Natural killer cell (primary cell): ENCODE results near the gene ZSCAN21. TPM values are rescaled to one million over a fixed set of nuclear protein-coding genes. Genes with fewer than 3 reads are reported as not detected.

Source experiments
- ATAC-seq, 3 donors: fragments of 150-1000 bp in 2 of 3; fragments of 200-7000 bp in 1 of 3; cut with Tn5 transposase; 1 replicate in 1 of 3; 2 replicates in 2 of 3; pipeline ENCODE4 v1.10.0; 2021; ENCODE audit warnings: mild to moderate bottlenecking in 2 of 3, moderate library complexity in 2 of 3
- DNase-seq, 2 donors: peaks; one replicate each; pipeline versions ENCODE4 v3.0.0 to v3.0.0-alpha.2; 2013 to 2021; ENCODE audit warnings: mixed read lengths in 1 of 2
- H3K27ac ChIP-seq: one replicate; pipeline ENCODE4 v1.5.1; 2013; ENCODE audit warnings: mild to moderate bottlenecking, low read length
- H3K27me3 ChIP-seq: one replicate; pipeline ENCODE4 v1.6.1; 2013; ENCODE audit warnings: low read length; ENCODE audit not compliant: control insufficient read depth, insufficient read depth
- H3K36me3 ChIP-seq: one replicate; pipeline ENCODE4 v1.6.1; 2013; ENCODE audit warnings: low read length; ENCODE audit not compliant: control insufficient read depth, insufficient read depth
- H3K4me1 ChIP-seq: one replicate; pipeline ENCODE4 v1.6.1; 2013; ENCODE audit warnings: low read length; ENCODE audit not compliant: control insufficient read depth, insufficient read depth
- H3K4me3 ChIP-seq: one replicate; pipeline ENCODE4 v1.5.1; 2013; ENCODE audit warnings: low read length
- H3K9me3 ChIP-seq: one replicate; pipeline ENCODE4 v1.6.1; 2013; ENCODE audit warnings: low read length; ENCODE audit not compliant: control insufficient read depth, insufficient read depth
- H3K27ac Mint-ChIP-seq, 2 donors: one replicate each; pipeline ENCODE4 v1.8.0; 2022; ENCODE audit warnings: mild to moderate bottlenecking in 2 of 2, mixed read lengths in 2 of 2, moderate library complexity in 1 of 2
- H3K27me3 Mint-ChIP-seq, 2 donors: one replicate each; pipeline ENCODE4 v1.8.0; 2022; ENCODE audit warnings: low read depth in 2 of 2, mixed read lengths in 2 of 2
- H3K36me3 Mint-ChIP-seq: one replicate; pipeline ENCODE4 v1.8.0; 2022; ENCODE audit warnings: mixed read lengths
- H3K4me1 Mint-ChIP-seq, 2 donors: one replicate each; pipeline ENCODE4 v1.8.0; 2022; ENCODE audit warnings: mixed read lengths in 2 of 2
- H3K4me3 Mint-ChIP-seq: one replicate; pipeline ENCODE4 v1.8.0; 2022; ENCODE audit warnings: mild to moderate bottlenecking, moderate library complexity, mixed read lengths
- H3K9me3 Mint-ChIP-seq, 2 donors: one replicate each; pipeline ENCODE4 v1.8.0; 2022; ENCODE audit warnings: mixed read lengths in 2 of 2
- CTCF ChIP-seq: fragments of 200-600 bp; IDR thresholded peaks from one replicate; pipeline ENCODE4 v1.8.0; 2022; ENCODE audit warnings: antibody characterized with exemption
- WGBS: methylation state at CpG from one replicate; pipeline ENCODE4 v1.1.7; 2013; ENCODE audit warnings: missing lambda C conversion rate; ENCODE audit not compliant: insufficient coverage; 5-methylcytosine and 5-hydroxymethylcytosine counted together
- intact Hi-C: fragments of 100-400 bp; cut with micrococcal nuclease; formaldehyde crosslinking; loops from one replicate; pipeline ENCODE4 v1.14.2; 2022
- total RNA-seq, 4 donors: library from RNA; stranded (reverse); fragments of 120-200 nt in 1 of 4; gene quantifications; one replicate each; pipeline versions ENCODE4 v1.2.3 to v1.2.4, GENCODE V29; 2013 to 2022

The ZSCAN21 gene
- total RNA-seq, 3 donors from 2014 or later (not counting 1 experiment from before 2014, with no cell fraction given) = 6.2 to 8.9 (median 7.2) TPM

GRCh38 chr7:100061518-100062193 lies 12.1 kb downstream of the ZSCAN21 start:
- Histone ChIP-seq H3K27ac (no peak overlapping the region), H3K9me3 (no peaks in the 10 kb centered on the region), H3K27me3 (no peaks in the 10 kb centered on the region), H3K4me3 (no peak overlapping the region), H3K4me1 (no peaks in the 10 kb centered on the region), H3K36me3 (peaks cover 47% of the 10 kb centered on the region)
- intact Hi-C loops = no loop called here
- WGBS = 99% methylated on average over 10 of the region's 11 CpGs
- no peak overlapping the region for H3K4me3 Mint-ChIP-seq
- TF ChIP-seq CTCF = no peak
- DNase-seq (no peak), ATAC-seq (no peak)
- no peaks in the 10 kb centered on the region for H3K4me1 Mint-ChIP-seq
- no peaks in the 10 kb centered on the region for H3K36me3 Mint-ChIP-seq
- peak overlapping the region in 1 of 2 donors; percentile 63 for H3K27ac Mint-ChIP-seq
- no peaks in the 10 kb centered on the region for H3K9me3 Mint-ChIP-seq
- no peaks in the 10 kb centered on the region for H3K27me3 Mint-ChIP-seq

DNA sequence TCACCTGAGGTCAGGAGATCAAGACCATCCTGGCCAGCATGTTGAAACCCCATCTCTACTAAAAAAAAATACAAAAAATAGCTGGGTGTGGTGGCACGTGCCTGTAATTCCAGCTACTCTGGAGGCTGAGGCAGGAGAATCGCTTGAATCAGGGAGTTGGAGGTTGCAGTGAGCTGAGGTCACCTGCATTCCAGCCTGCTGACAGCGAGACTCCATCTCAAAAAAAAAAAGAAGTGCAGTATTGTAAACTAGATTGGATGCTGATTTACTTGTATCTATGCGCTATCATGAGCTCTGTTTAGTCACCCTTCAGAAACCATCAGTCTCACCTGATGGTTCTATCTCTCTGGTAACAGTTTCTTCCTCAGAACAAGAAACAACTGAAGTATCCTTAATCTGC lies 13.8 kb downstream of the ZSCAN21 start:
- Histone ChIP-seq H3K4me3 (no peak overlapping the region), H3K4me1 (no peaks in the 10 kb centered on the region), H3K27me3 (no peaks in the 10 kb centered on the region), H3K36me3 (peaks cover 32% of the 10 kb centered on the region), H3K9me3 (no peaks in the 10 kb centered on the region), H3K27ac (no peak overlapping the region)
- H3K4me1 Mint-ChIP-seq = no peaks in the 10 kb centered on the region
- no peaks in the 10 kb centered on the region for H3K9me3 Mint-ChIP-seq
- no peak for TF ChIP-seq CTCF
- intact Hi-C loops = no loop called here
- no peaks in the 10 kb centered on the region for H3K36me3 Mint-ChIP-seq
- 96% methylated on average over 4 of the region's 4 CpGs for WGBS
- H3K4me3 Mint-ChIP-seq = no peak overlapping the region
- H3K27me3 Mint-ChIP-seq = no peaks in the 10 kb centered on the region
- DNase-seq (no peak), ATAC-seq (no peak)
- H3K27ac Mint-ChIP-seq = no peak overlapping the region

GRCh38 chr7:100064162-100064561 lies 14.6 kb downstream of the ZSCAN21 start:
- H3K4me3 Mint-ChIP-seq = no peak overlapping the region
- peaks cover 29% of the 10 kb centered on the region for H3K36me3 ChIP-seq
- H3K4me1 ChIP-seq = no peaks in the 10 kb centered on the region
- no peak overlapping the region for H3K27ac ChIP-seq
- H3K4me3 ChIP-seq = no peak overlapping the region
- no peaks in the 10 kb centered on the region for H3K36me3 Mint-ChIP-seq
- DNase-seq = no peak
- no peaks in the 10 kb centered on the region for H3K27me3 ChIP-seq
- no peaks in the 10 kb centered on the region for H3K4me1 Mint-ChIP-seq
- TF ChIP-seq CTCF = no peak
- 95% methylated on average over 7 of the region's 9 CpGs for WGBS
- H3K27me3 Mint-ChIP-seq = no peaks in the 10 kb centered on the region
- no peaks in the 10 kb centered on the region for H3K9me3 ChIP-seq
- ATAC-seq = no peak
- intact Hi-C loops = no loop called here
- no peak overlapping the region for H3K27ac Mint-ChIP-seq
- H3K9me3 Mint-ChIP-seq = no peaks in the 10 kb centered on the region
